AG04450 (cell line): ENCODE data around the gene CHTOP. TPM values are rescaled to one million over a fixed set of nuclear protein-coding genes. Genes with fewer than 3 reads are reported as not detected.
"Not testable (repeated sequence)": the region's sequence is repeated elsewhere in the genome, so short reads cannot be mapped to it uniquely, and the experiment has no call there.

ENCODE experiments used
- CTCF ChIA-PET: fragments of 300-600, 350-600 bp; formaldehyde crosslinking; extraction: SDS; loops from one replicate; lab custom pipeline; 2022; ENCODE audit warnings: antibody characterized with exemption, inconsistent platforms; lab: Charles Lee
- POLR2A ChIA-PET: fragments of 350-600 bp; formaldehyde crosslinking; extraction: SDS; loops from one replicate; lab custom pipeline; 2021; ENCODE audit warnings: antibody characterized with exemption, inconsistent platforms; lab: Yijun Ruan, JAX
- DNase-seq: peaks from one replicate; pipeline ENCODE4 v3.0.0-alpha.2; 2011; ENCODE audit warnings: low read depth, low spot score
- H3K27ac ChIP-seq: one replicate; pipeline ENCODE4 v1.5.1; 2012; ENCODE audit warnings: low read depth, low read length, control low read depth
- H3K27me3 ChIP-seq: one replicate; pipeline ENCODE4 v1.6.0; 2012; ENCODE audit warnings: low read length; ENCODE audit not compliant: control insufficient read depth, insufficient read depth
- H3K4me3 ChIP-seq: 2 replicates; pipeline ENCODE4 v1.5.1; 2011; ENCODE audit warnings: mild to moderate bottlenecking, low read depth, low read length, control low read depth
- H3K9me3 ChIP-seq: 2 replicates; pipeline ENCODE4 v1.5.1; 2012; ENCODE audit warnings: low read length; ENCODE audit not compliant: control insufficient read depth, insufficient read depth
- polyA plus RNA-seq: library from polyadenylated mRNA; depleted of rRNA; stranded (reverse); fragments of >200 nt; gene quantifications from 2 replicates; pipeline ENCODE4 v1.2.3, GENCODE V29; 2011
- TF ChIP-seq, protein P1 (sequence below): IDR thresholded peaks from 2 replicates; pipeline ENCODE4 v1.5.1; 2011; ENCODE audit warnings: low read depth, low read length, control low read depth, inconsistent platforms

The CHTOP gene
- polyA plus RNA-seq, 1 experiment: 59.5 TPM

DNA sequence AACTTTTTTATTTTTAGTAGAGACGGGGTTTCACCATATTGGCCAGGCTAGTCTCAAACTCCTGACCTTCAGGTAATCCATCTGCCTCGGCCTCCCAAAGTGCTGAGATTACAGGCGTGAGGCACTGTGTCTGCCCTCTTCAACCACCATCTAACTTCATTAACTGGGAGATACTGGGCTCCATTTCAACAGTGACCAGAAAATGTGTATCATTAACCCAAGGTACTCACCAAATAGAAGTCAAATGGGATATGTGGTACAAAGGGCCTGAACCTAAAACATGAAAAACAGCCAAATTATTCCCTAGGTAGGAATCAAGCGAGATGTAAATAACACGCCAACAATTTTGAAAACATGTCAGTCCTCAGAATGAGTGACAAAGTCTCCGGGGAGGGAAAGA, 35.7 kb downstream of the CHTOP start:
- no peak for DNase-seq
- POLR2A ChIA-PET: no interaction called here
- TF ChIP-seq, protein P1, sequence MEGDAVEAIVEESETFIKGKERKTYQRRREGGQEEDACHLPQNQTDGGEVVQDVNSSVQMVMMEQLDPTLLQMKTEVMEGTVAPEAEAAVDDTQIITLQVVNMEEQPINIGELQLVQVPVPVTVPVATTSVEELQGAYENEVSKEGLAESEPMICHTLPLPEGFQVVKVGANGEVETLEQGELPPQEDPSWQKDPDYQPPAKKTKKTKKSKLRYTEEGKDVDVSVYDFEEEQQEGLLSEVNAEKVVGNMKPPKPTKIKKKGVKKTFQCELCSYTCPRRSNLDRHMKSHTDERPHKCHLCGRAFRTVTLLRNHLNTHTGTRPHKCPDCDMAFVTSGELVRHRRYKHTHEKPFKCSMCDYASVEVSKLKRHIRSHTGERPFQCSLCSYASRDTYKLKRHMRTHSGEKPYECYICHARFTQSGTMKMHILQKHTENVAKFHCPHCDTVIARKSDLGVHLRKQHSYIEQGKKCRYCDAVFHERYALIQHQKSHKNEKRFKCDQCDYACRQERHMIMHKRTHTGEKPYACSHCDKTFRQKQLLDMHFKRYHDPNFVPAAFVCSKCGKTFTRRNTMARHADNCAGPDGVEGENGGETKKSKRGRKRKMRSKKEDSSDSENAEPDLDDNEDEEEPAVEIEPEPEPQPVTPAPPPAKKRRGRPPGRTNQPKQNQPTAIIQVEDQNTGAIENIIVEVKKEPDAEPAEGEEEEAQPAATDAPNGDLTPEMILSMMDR: no peak
- no peaks in the 10 kb centered on the region; the same call in 1 of the 2 replicates for H3K9me3 ChIP-seq
- no peak overlapping the region for H3K27ac ChIP-seq
- H3K27me3 ChIP-seq: no peaks in the 10 kb centered on the region
- CTCF ChIA-PET: interaction anchor here (1.4 kb wide), 1 partner anchor 159 kb away, joined by 6 read pairs; no protein-coding TSS in a partner anchor
- peak overlapping the region; percentile 95 for H3K4me3 ChIP-seq

DNA sequence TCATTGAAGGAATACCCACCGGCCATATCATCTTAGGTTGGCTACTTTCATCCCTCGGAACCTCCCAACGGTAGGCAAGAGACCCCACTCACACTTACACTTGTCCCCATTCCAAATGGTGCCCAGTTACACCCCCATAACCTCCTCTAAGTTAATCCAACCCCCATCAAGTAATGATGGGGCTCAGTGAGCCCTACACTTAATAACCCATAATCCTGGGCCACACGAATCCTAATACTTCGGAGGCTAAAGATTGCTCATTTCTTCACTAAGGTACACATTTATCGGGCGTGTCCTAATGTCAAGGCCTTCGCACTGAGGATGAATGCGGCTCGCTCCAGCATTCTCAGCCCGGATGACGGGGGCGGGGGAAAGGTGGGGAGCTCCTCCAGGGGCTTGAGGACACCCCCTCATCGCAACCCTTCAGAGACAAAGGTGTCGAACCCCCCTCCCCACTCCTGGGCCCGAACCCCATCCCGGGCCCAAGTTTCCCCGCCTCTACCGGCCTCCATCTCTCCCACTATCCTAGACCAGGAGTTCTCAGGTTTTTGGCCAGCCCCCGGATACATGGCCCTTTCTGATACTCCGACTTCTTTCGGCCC, 36.5 kb downstream of the CHTOP start:
- peak overlapping the region; percentile 95 for H3K4me3 ChIP-seq
- H3K9me3 ChIP-seq: no peaks in the 10 kb centered on the region; the same call in 1 of the 2 replicates
- TF ChIP-seq, protein P1: no peak
- POLR2A ChIA-PET: no interaction called here
- CTCF ChIA-PET: interaction anchor here (1.0 kb wide), 1 partner anchor 160 kb away, joined by 3 read pairs; no protein-coding TSS in a partner anchor
- DNase-seq: no peak
- H3K27ac ChIP-seq: peak overlapping the region; percentile 73
- no peaks in the 10 kb centered on the region for H3K27me3 ChIP-seq

DNA sequence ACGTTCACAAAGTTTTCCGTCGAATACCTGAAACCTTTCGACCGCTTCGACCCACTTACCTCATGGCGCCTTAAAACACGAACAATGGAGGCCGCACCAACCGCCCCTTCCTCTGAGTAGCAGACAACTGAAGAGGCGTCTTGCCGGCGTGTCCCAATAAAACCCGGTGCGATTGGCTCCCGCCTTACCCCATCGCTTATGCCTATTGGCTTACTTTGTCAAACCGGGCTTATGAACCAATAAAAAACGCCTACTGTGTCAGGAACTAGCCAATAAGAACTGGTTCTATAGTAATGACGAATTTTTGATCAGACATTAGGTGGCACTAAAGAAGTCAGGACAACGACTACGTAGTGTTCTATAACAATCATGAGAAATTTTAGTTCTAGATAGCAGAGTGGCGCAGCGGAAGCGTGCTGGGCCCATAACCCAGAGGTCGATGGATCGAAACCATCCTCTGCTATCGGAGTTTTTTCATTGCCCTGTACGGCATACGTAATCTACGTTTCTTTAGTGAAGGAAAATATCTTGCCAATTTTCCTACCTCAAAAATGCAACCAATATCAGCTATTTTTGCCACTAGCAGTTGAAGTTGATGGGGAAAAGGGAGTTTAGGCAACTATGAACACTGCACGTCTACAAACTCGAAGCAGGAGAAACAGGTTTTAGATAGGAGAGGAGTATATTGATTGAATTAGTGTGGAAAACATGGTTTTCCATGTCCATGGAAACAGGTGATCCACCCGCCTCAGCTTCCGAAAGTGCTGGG, 37.2 kb downstream of the CHTOP start, which contains the start of gene ILF2:
Gene ILF2, minus strand, starts transcription at position 135 of the 769 bp plus-strand sequence. Its CDS starts 71 bp downstream, at position 64.
- peak within 1 kb of the TSS; percentile 95 for H3K4me3 ChIP-seq
- peak within 1 kb of the TSS; percentile 84 for H3K27ac ChIP-seq
- CTCF ChIA-PET: interaction anchor here (0.6 to 1.8 kb wide), 6 partner anchors 25 to 315 kb away, joined by 3 to 13 read pairs (median 3); partner anchors contain the start of gene RAB13
- DNase-seq: peak; percentile 99
- TF ChIP-seq, protein P1: peak; percentile 30
- H3K9me3 ChIP-seq: no peaks in the 10 kb centered on the region; the same call in 1 of the 2 replicates
- H3K27me3 ChIP-seq: no peaks in the 10 kb centered on the region
- POLR2A ChIA-PET: interaction anchor here (0.7 to 1.2 kb wide), 3 partner anchors 37 to 275 kb away, joined by 3 to 7 read pairs (median 4); partner anchors contain the start of genes CHTOP and DENND4B

DNA sequence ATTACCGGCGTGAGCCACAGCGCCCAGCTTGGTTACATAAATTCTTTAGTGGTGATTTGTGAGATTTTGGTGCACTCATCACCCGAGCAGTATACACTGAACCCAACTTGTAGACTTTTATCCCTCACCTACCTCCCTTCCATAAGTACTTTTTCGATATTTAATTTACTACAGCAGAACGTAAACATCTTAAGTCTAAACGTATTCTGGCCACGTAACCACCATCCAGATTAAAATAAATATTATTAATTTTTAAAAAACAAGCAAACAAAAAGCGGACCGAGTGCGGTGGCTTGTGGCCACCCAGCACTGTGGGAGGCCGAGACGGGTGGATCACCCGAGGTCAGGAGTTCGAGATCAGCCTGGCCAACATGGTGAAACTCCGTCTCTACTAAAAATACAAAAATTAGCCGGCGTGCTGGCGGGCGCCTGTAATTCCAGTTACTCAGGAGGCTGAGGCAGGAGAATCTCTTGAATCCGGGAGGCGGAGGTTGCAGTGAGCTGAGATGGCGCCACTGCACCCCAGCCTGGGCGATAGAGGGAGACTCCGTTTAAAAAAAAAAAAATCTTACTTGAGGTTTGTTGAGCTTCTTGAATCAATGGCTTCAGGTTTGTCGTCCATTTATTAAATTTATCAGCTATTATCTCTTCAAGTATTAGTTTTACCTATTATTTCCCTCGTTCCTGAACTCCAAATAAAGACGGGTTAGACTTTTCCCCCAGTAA, 37.9 kb downstream of the CHTOP start:
- ChIA-PET POLR2A (interaction anchor here (0.7 to 1.2 kb wide), 5 partner anchors 38 to 319 kb away, joined by 3 to 7 read pairs (median 4); partner anchors contain the start of genes CHTOP and DENND4B), CTCF (interaction anchor here (0.6 to 1.8 kb wide), 8 partner anchors 26 to 315 kb away, joined by 3 to 13 read pairs (median 3); partner anchors contain the start of gene RAB13)
- Histone ChIP-seq H3K27ac (peak overlapping the region; percentile 84), H3K4me3 (peak overlapping the region; percentile 52)
- not testable (repeated sequence) for H3K9me3 ChIP-seq, DNase-seq, H3K27me3 ChIP-seq

DNA sequence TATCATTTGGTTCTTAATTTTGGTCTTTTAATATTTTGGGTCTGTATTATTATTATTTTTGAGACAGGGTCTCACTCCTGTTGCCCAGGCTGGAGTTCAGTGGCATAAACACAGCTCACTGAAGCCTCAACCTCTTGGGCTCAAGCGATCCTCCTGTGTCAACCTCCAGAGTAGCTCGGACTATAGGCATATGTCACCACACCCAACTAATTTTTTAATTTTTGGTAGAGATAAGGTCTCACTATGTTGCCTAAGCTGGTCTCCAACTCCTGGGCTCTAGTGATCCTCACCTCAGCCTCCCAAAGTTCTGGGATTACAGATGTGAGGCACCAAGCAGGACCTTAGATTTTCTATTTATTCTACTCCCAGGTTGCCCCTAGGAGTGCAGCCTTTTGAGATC, 39.6 kb downstream of the CHTOP start:
- Histone ChIP-seq H3K27ac (no peak overlapping the region), H3K27me3 (peaks cover 11% of the 10 kb centered on the region), H3K9me3 (no peaks in the 10 kb centered on the region; the same call in 1 of the 2 replicates), H3K4me3 (no peak overlapping the region)
- TF ChIP-seq, protein P1: no peak
- CTCF ChIA-PET: interaction anchor here (0.7 kb wide), 1 partner anchor 478 kb away, joined by 3 read pairs; no protein-coding TSS in a partner anchor
- POLR2A ChIA-PET: interaction anchor here (0.7 kb wide), 1 partner anchor 317 kb away, joined by 6 read pairs; no protein-coding TSS in a partner anchor
- no peak for DNase-seq
